Measurements from ENCODE around the gene PLCB1. TPM values are rescaled to one million over a fixed set of nuclear protein-coding genes. Genes with fewer than 3 reads are reported as not detected.
A peak's percentile ranks its signal among the peaks of the same experiment; 100 is the strongest.

PLCB1 gene
- total RNA-seq, 1 experiment from 2014 or later, result 14.9 TPM

DNA sequence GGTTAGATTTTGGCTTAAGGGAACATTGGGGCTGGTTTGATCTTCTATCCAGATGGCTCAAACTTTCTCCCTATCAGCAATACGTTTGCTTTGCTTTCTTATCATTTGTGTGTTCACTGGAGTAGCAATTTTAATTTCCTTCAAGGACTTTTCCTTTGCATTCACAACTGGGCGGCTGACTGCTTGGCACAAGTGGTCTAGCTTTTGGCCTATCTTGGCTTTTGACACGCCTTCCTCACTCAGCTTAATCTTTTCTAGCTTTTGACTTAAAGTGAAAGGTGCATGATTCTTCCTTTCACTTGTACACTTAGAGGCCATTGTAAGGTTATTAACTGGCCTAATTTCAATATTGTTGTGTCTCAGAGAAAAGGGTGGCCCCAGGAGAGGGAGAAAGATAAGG is 254.9 kb downstream of the PLCB1 start:
- in situ Hi-C loops (cut with HindIII; ENCODE audit: low pct_unique_long_range_greater_than_20kb, low sequenced_read_pairs), result no loop called here

DNA sequence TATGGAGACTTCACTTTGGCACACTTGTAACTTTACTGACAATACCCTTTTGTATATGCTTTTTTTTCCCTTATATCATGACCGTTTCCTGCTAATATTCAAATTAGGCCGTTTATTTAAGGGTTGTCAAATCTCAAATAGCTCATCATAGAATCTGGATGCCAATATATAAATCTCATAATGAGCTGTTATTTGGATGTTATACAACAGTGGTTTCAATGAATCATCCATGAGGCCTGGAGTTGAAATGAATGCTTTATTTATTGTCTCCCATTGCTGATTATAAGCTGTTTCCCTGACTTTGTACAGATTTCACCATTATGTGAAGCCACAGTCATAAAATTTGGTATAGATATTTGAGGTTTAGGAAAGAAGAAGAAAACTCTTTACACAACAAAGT is 256.1 kb downstream of the PLCB1 start:
- peak; percentile 75 for DNase-seq (ENCODE audit: low read depth, low spot score)
- in situ Hi-C loops (cut with HindIII; ENCODE audit: low pct_unique_long_range_greater_than_20kb, low sequenced_read_pairs), result no loop called here

More for the DNA sequence above, 254.9 kb downstream of the PLCB1 start:
- DNase-seq (ENCODE audit: low read depth, low spot score), result no peak

DNA sequence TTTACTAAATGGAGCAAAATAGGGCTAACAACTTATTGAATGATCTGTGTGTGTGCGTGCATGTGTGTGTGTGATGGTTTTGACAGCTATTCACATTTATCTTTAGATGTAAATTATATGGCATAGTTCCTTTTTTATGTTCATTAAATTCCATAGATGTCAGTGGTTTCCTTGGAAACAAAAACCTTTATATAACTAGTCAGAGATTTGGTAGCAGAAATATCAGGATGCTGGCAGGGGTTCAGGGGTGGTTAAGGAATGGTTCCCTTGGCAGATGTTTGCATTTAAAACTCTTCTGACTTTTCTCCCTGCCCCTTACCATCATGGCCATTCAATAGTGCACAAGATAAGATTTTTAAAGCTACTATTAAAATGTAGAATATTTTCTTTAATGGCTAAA is 256.6 kb downstream of the PLCB1 start:
- DNase-seq (ENCODE audit: low read depth, low spot score), result no peak
- in situ Hi-C loops (cut with HindIII; ENCODE audit: low pct_unique_long_range_greater_than_20kb, low sequenced_read_pairs), result no loop called here

DNA sequence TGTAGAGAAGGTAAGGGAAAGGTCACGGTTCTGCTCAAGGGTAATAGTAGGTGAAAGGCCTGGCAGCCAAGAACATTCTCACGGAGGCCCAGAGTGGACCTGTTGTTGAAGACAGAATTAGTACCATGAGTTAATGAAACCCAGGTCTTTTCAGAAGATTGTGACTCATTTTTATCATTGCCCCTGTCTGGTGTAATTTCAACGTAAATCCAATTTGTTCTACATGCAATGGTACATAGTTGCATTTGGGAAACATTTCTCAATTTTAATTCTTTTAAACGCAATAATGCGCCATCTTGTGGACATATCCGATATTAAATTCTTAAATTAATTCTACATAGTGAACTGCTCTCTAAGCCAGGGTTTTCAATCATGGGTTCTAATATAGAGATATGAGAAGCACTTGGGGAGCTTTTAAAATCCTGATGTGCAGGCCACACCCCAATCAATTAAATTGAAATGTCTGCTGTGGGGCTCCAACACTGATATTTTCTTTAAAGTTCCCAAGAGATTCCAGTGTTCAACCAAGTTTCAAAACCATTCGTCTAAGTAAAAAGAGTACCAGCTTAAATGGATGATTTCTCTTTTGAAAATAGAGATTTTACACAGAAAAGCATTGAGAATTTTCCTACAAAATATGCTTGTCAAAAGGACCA is 257.4 kb downstream of the PLCB1 start:
- peak; percentile 66 for DNase-seq (ENCODE audit: low read depth, low spot score)
- in situ Hi-C loops (cut with HindIII; ENCODE audit: low pct_unique_long_range_greater_than_20kb, low sequenced_read_pairs), result no loop called here

DNA sequence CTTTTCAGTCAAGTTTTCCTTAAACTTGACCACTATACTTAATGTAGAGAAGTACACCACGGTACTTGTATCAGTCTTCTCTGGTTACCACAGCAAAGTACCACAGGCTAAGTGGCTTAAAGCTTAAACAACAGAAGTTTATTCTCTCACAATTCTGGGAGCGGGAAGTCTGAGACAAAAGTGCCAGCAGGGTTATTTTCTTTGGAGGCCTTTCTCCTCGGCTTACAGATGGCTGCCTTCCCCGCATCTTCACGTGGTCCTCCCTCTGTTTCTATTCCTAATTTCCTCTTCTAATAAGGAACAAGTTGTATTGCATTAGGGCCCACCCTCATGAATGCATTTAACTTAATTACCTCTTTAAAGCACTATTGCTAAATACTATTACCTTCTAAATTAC is 258.0 kb downstream of the PLCB1 start:
- DNase-seq (ENCODE audit: low read depth, low spot score), result no peak
- in situ Hi-C loops (cut with HindIII; ENCODE audit: low pct_unique_long_range_greater_than_20kb, low sequenced_read_pairs), result no loop called here

DNA sequence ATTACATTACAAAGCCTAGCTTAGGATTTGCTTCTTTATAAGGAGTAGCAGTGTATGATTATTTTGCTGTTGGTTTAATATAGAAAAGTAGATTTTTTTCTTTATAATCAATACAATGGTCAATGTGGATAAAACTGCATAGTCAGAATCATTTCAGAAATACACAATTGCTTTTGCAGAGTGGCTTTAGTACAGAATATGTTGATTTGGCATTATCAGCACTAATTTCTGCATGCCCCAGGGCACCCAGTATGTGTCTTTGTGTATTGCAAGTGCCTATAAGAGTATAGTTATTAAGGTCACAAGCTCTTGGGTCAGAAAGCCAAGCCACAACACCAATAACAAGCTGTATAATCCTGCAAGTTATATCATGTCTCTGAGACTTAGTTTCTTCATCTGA is 258.4 kb downstream of the PLCB1 start:
- no peak for DNase-seq (ENCODE audit: low read depth, low spot score)
- in situ Hi-C loops (cut with HindIII; ENCODE audit: low pct_unique_long_range_greater_than_20kb, low sequenced_read_pairs), result no loop called here

DNA sequence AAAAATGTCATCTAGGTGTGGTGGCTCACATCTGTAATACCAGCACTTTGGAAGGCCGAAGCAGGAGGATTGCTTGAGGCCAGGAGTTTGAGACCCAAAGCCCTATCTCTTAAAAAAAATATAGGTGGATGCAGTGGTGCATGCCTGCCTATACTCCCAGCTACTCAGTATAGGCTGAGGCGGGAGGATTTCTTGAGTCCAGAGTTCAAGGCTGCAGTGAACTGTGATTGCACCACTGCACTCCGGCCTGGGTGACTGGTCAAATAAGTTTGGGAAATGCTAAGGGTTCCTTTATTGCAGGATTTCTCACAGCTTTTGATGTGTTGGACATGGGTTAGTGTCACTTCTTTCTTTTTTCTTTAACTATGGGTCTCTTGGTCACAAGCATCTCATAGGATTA is 261.3 kb downstream of the PLCB1 start:
- DNase-seq (ENCODE audit: low read depth, low spot score), result no peak
- in situ Hi-C loops (cut with HindIII; ENCODE audit: low pct_unique_long_range_greater_than_20kb, low sequenced_read_pairs), result no loop called here

DNA sequence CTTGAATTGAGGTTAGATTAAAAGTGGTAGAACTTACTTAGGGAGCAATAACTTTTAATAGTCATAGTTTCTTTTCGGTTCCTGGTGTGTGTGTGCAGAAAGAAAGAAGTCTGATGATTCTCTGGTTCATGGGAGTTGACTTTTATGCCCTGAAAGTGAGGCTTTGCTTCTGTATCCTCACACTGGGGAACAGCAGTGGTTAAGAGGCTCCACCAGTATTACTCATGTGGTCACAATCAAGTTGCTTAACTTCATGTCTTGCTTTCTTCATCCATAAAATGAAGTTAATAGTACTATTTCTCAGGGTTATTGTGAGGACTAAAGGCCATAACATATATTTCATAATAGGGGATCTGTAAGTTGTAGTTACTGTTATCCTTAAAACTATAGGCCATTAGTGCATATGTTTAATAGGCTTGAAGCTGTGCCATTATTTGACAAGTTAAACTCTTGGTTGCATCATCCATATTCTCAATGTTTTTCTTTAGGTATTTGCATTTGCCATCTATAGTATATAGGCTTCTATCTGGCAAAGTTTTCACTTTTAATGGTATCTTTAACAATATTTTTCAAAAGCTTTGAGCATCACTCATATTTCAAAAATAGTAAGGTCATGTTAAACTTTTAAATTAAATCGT is 262.4 kb downstream of the PLCB1 start:
- DNase-seq (ENCODE audit: low read depth, low spot score), result no peak
- in situ Hi-C loops (cut with HindIII; ENCODE audit: low pct_unique_long_range_greater_than_20kb, low sequenced_read_pairs), result no loop called here

DNA sequence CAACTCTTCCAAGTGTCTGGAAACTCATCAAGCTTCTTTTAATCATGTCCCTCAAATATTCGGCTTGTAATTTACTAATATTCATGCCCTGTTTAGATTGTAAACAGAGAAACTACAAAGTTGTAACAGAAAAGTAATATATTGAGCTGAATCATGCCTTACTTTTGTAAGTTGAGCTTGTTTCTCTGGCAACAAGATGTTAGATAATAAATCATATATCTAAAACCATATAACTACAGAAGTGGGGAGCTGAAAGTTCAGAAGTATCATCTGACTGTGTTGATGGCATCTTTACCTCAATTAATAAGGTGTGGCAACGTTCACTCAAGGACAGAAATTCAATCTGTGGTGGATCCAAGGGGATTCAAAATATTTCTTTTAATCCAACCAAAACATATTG is 263.9 kb downstream of the PLCB1 start:
- DNase-seq (ENCODE audit: low read depth, low spot score), result no peak
- in situ Hi-C loops (cut with HindIII; ENCODE audit: low pct_unique_long_range_greater_than_20kb, low sequenced_read_pairs), result no loop called here

DNA sequence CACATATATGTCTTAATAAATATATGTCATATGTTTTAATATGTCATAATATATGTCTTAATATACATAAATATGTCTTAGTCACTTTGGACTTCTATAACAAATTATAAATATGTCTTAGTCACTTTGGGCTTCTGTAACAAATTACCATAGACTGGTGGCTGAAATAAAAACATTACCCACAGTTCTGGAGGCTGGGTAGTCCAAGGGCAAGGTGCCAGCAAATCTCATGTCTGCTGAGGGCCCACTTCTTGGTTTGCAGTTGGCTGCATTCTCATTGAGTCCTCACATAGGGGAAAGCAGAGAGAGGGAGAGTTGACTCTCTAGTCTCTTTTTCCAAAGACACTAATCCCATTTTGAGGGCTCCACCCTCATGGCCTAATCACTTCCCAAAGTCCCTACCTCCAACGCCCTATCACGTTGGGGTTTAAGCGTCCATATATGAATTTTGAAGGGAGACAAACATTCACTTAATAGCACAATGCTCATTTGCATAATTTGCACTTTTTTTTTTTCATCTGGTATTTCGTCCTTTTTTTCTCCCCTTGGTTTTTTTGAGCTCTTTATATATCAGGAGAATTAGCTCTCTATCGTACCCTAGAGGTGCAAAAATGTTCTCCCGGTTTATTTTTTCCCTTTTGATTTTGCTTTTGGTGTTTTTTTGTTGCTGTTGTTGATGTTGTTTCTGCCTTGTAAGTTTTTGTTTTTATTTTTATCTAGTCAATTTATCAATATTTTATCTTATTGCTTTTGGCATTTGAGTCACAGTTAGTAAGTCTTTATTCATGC is 266.4 kb downstream of the PLCB1 start:
- DNase-seq (ENCODE audit: low read depth, low spot score), result no peak
- in situ Hi-C loops (cut with HindIII; ENCODE audit: low pct_unique_long_range_greater_than_20kb, low sequenced_read_pairs), result no loop called here

DNA sequence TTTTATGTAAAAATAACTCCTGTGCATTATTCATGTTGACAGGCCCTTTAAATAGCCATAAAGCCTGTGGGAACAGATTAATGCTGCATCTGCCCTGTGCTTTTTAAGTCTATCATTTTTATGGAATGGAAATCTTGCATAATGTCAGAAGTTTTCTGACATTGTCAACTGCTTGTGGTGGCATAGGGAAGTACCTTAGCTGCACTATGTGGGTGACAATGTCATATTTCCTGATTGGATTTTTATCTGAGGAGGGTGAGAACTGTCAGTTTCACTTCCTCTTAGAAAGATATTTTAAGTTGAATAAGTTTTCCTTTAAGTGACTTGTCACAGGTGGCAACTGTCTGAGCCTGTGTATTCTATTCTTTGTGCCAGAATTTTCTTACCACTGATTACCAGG is 267.9 kb downstream of the PLCB1 start:
- DNase-seq (ENCODE audit: low read depth, low spot score), result no peak
- in situ Hi-C loops (cut with HindIII; ENCODE audit: low pct_unique_long_range_greater_than_20kb, low sequenced_read_pairs), result no loop called here

DNA sequence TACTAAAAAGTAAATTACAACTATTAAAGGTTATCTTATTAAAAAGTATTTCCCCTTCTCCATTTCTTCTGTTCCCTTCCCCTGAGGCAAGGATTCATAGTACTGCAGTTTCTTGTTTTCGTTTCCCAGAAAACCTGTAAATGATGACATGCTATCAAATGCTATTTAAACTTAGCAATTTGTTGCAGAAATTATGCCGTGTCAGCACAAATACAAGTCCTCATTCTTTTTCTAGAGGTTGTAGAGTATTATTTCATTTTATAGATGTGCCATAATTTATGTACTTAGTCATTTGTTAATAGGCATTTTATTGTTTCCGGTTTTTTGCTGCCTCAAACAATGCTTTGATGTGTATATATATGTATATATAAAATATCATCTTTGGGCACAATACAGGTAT is 268.4 kb downstream of the PLCB1 start:
- no peak for DNase-seq (ENCODE audit: low read depth, low spot score)
- in situ Hi-C loops (cut with HindIII; ENCODE audit: low pct_unique_long_range_greater_than_20kb, low sequenced_read_pairs), result no loop called here

DNA sequence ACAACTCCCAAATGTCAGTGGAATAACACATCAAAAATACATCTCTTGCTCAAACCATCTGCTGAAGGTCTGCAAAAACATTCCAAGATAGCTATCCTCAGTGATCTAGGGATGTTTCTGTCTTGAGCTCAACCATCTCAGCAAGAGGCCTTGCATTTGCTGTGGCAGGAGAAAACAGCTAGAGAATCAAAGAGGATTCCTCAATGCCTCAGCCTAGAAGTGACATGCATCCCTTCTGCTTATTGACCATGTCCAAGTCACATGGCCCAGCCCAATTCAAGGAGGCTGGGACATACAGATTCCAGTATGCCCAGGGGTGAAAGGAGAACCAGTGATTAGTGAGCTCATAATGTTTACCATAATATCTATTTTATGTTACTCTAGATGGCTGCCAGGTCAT is 269.5 kb downstream of the PLCB1 start:
- no peak for DNase-seq (ENCODE audit: low read depth, low spot score)
- in situ Hi-C loops (cut with HindIII; ENCODE audit: low pct_unique_long_range_greater_than_20kb, low sequenced_read_pairs), result no loop called here

DNA sequence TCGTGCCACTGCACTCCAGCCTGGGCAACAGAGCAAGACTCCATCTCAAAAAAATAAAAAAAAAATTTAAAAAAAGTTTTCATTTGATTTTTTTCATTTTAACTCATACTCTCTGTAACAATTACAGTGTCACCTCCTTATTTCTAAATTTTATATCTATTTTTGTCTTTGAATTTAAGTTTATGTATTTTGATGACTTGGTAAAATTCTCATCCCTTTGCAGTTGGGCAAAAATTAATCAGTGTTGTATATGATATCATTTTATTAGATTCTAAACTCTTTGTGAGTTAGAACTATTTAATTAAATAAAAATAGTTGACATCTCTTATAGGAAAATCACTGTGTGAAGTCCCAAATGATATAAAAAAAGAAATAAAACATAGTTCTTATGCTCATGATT is 270.7 kb downstream of the PLCB1 start:
- in situ Hi-C loops (cut with HindIII; ENCODE audit: low pct_unique_long_range_greater_than_20kb, low sequenced_read_pairs), result no loop called here
- no peak for DNase-seq (ENCODE audit: low read depth, low spot score)

DNA sequence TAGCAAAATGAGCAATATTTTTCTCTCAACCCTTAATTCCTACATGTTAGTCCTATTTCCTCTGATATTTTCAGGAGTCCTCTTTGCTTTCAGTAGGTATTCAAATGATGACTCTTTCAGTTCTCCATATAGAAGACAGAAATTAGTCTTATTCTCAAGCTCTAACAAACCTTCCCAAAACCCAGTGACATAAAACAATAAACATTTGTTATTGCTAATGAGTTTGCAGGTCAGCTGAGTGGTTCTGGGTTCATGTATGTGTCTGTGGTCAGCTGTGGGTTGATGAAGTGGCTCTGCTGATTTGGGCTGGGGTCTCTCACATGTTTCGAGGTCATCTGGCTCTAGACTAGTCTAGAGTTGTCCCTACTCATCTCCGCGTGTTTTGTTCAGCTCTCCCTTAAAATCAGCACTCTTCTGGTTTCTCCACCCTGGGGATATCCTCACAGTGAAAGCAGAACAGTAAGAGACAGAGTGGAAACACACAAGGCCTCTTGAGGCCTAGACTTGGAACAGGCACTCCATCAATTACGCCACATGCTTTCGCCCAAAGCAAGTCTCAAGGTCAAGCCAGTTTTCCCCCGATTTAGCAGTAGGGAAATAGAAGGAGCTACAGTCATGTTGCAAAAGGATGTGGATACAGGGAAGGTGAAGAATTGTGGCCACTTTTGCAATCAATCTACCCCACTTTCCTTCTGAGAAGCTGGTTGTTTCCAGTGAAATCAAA is 273.0 kb downstream of the PLCB1 start:
- in situ Hi-C loops (cut with HindIII; ENCODE audit: low pct_unique_long_range_greater_than_20kb, low sequenced_read_pairs), result no loop called here

DNA sequence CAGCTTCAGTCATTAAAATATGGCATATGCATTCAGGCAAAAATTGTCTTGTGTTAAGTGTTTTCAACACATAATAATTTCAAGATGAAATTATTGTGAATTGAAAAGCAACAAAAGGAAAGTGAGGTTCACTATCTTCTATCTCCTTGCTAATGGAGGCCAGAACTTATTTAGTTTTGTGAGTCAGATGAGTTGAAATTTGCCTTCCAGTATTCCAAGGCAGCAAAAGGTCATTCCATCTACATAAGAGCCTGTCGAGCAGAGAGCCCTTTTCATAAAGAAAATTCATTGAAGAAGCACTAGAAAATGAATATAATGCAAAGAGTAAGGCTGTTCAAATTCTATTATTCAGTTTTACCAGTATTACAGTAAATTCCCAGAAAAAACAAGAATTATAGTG is 274.3 kb downstream of the PLCB1 start:
- in situ Hi-C loops (cut with HindIII; ENCODE audit: low pct_unique_long_range_greater_than_20kb, low sequenced_read_pairs), result no loop called here
- no peak for DNase-seq (ENCODE audit: low read depth, low spot score)

More for the DNA sequence above, 273.0 kb downstream of the PLCB1 start:
- DNase-seq (ENCODE audit: low read depth, low spot score), result peak; percentile 68

DNA sequence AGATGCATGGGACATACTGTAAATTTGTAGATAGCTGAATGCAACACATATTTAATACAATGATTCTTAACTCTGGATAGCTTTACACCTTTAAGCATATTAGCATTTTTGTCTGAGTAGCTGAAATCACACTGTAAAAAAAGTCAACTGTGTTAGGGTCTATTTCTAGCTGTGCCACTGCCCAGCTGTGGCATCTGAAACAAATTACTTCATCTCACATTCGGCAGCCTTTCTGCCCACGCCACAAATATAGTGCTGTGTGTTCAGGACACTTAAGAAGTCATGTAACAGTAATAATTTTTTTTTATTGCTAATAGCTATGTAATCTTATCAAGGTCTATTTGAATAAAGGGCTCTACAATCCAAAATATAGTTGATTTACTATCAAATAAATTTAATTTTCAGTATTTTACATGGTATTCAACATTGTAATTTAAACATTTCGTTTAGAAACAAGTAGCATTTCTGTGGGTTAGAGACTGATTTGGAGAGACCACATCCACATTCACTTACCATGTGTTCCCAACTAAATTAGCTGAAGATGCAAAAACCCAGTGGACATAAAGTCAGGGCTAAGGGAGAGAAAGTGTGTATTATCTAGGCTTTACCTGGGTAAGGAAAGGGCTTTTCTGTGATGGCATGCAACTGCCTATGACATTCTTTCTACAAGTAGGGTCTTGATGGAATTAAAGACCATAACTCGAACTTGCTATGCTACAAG is 276.7 kb downstream of the PLCB1 start:
- no peak for DNase-seq (ENCODE audit: low read depth, low spot score)
- in situ Hi-C loops (cut with HindIII; ENCODE audit: low pct_unique_long_range_greater_than_20kb, low sequenced_read_pairs), result no loop called here

DNA sequence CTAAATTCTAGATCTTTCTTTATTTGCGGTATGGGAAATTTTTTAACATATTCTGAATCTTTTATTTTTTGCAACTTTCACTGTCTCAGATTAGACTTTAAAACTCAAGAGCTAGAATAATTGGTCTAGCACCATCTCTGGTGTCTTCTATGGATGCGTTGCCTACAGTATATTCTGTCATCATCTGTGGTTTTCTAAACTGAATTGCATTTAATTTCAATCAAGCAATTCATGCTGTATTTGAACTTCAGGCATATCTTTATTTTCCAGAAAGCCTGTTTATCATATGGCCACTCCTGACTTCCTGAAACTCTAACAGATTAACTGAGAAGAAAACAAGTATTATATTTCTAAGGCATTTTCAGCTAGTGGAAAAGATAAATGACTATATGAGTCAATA is 281.6 kb downstream of the PLCB1 start:
- in situ Hi-C loops (cut with HindIII; ENCODE audit: low pct_unique_long_range_greater_than_20kb, low sequenced_read_pairs), result no loop called here
- DNase-seq (ENCODE audit: low read depth, low spot score), result peak; percentile 30
